ENCODE results near the gene EFNA5.

- TF ChIP-seq HDAC6 (IDR thresholded peaks at IDR 0.05; ENCODE audit: unreplicated experiment) (no peak), EZH2 (IDR thresholded peaks at IDR 0.05; ENCODE audit: borderline replicate concordance, control insufficient read depth, low read depth, low read length) (no peak), ZNF274 (IDR thresholded peaks at IDR 0.05; ENCODE audit: insufficient read depth, insufficient read length) (no peak), POLR2AphosphoS5 (IDR thresholded peaks at IDR 0.05; ENCODE audit: low read length) (no peak), REST (IDR thresholded peaks at IDR 0.05; ENCODE audit: low read depth, low read length) (no peak), ZZZ3 (IDR thresholded peaks at IDR 0.05; ENCODE audit: control insufficient read depth, insufficient read length, low read depth) (no peak), CHD2 (IDR thresholded peaks at IDR 0.05; ENCODE audit: borderline replicate concordance, low read depth, low read length) (no peak), RAD21 (IDR thresholded peaks at IDR 0.05; ENCODE audit: insufficient read depth, low read depth, low read length) (no peak), HDGF (IDR thresholded peaks at IDR 0.05) (no peak), RAD51 (IDR thresholded peaks at IDR 0.05) (no peak), FOXM1 (IDR thresholded peaks at IDR 0.05; ENCODE audit: low read depth, low read length) (no peak)
- TF ChIP-seq, protein P1, sequence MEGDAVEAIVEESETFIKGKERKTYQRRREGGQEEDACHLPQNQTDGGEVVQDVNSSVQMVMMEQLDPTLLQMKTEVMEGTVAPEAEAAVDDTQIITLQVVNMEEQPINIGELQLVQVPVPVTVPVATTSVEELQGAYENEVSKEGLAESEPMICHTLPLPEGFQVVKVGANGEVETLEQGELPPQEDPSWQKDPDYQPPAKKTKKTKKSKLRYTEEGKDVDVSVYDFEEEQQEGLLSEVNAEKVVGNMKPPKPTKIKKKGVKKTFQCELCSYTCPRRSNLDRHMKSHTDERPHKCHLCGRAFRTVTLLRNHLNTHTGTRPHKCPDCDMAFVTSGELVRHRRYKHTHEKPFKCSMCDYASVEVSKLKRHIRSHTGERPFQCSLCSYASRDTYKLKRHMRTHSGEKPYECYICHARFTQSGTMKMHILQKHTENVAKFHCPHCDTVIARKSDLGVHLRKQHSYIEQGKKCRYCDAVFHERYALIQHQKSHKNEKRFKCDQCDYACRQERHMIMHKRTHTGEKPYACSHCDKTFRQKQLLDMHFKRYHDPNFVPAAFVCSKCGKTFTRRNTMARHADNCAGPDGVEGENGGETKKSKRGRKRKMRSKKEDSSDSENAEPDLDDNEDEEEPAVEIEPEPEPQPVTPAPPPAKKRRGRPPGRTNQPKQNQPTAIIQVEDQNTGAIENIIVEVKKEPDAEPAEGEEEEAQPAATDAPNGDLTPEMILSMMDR (IDR thresholded peaks at IDR 0.05 in 2 of 3, conservative IDR thresholded peaks at IDR 0.05 in 1 of 3; ENCODE audit: control insufficient read depth in 2 of 3, extremely low read depth in 1 of 3, insufficient read depth in 1 of 3, low read depth in 3 of 3, low read length in 3 of 3): no peak
- TF ChIP-seq, protein P2, sequence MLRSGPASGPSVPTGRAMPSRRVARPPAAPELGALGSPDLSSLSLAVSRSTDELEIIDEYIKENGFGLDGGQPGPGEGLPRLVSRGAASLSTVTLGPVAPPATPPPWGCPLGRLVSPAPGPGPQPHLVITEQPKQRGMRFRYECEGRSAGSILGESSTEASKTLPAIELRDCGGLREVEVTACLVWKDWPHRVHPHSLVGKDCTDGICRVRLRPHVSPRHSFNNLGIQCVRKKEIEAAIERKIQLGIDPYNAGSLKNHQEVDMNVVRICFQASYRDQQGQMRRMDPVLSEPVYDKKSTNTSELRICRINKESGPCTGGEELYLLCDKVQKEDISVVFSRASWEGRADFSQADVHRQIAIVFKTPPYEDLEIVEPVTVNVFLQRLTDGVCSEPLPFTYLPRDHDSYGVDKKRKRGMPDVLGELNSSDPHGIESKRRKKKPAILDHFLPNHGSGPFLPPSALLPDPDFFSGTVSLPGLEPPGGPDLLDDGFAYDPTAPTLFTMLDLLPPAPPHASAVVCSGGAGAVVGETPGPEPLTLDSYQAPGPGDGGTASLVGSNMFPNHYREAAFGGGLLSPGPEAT (IDR thresholded peaks at IDR 0.05; ENCODE audit: low read depth): no peak
- TF ChIP-seq, protein P3, sequence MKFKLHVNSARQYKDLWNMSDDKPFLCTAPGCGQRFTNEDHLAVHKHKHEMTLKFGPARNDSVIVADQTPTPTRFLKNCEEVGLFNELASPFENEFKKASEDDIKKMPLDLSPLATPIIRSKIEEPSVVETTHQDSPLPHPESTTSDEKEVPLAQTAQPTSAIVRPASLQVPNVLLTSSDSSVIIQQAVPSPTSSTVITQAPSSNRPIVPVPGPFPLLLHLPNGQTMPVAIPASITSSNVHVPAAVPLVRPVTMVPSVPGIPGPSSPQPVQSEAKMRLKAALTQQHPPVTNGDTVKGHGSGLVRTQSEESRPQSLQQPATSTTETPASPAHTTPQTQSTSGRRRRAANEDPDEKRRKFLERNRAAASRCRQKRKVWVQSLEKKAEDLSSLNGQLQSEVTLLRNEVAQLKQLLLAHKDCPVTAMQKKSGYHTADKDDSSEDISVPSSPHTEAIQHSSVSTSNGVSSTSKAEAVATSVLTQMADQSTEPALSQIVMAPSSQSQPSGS (IDR thresholded peaks at IDR 0.05; ENCODE audit: low read length): no peak
These were observed 47.1 kb upstream of the EFNA5 start for GRCh38 chr5:107717816-107718215.
